RPMI7951 (cell line): ENCODE data around the gene RAB3D. TPM values are rescaled to one million over a fixed set of nuclear protein-coding genes. Genes with fewer than 3 reads are reported as not detected.

ENCODE experiments used
- DNase-seq: peaks from one replicate; pipeline ENCODE4 v3.0.0-alpha.2; 2012; ENCODE audit warnings: low read depth
- total RNA-seq: library from RNA; depleted of rRNA; stranded (reverse); fragments of >200 nt; shearing (Covaris generic); gene quantifications from 2 replicates; pipeline ENCODE4 v1.2.3, GENCODE V29; 2014; rRNA removed

Gene RAB3D
- total RNA-seq, 1 experiment from 2014 or later: 6.2 TPM

GRCh38 chr19:11296264-11296663, 43.2 kb downstream of the RAB3D start:
- no peak for DNase-seq

- DNase-seq: no peak
Observed at GRCh38 chr19:11295665-11296245, 43.7 kb downstream of the RAB3D start, which contains the start of gene TSPAN16. TSS of gene TSPAN16 (plus strand) at chr19:11296160. CDS start at chr19:11296298, 138 bp downstream.

GRCh38 chr19:11295180-11295579, 44.3 kb downstream of the RAB3D start:
- DNase-seq: no peak

GRCh38 chr19:11293433-11294389, 45.7 kb downstream of the RAB3D start:
- DNase-seq: peak; percentile 91

- no peak for DNase-seq
Observed at GRCh38 chr19:11291991-11292390, 47.5 kb downstream of the RAB3D start.

- DNase-seq: no peak
Observed at GRCh38 chr19:11291415-11291814, 48.0 kb downstream of the RAB3D start.

- DNase-seq: no peak
Observed at GRCh38 chr19:11290256-11290655, 49.2 kb downstream of the RAB3D start.

GRCh38 chr19:11288349-11288748, 51.1 kb downstream of the RAB3D start:
- DNase-seq: no peak

- DNase-seq: peak; percentile 42
Observed at GRCh38 chr19:11286312-11286974, 53.0 kb downstream of the RAB3D start.

- DNase-seq: no peak
Observed at GRCh38 chr19:11284515-11284914, 54.9 kb downstream of the RAB3D start.

- peak; percentile 50 for DNase-seq
Observed at GRCh38 chr19:11281356-11282049, 58.0 kb downstream of the RAB3D start.

GRCh38 chr19:11279505-11280236, 59.8 kb downstream of the RAB3D start:
- DNase-seq: peak; percentile 59

- DNase-seq: no peak
Observed at GRCh38 chr19:11278670-11279069, 60.8 kb downstream of the RAB3D start.

- DNase-seq: no peak
Observed at GRCh38 chr19:11274533-11275086, 64.8 kb downstream of the RAB3D start.

- DNase-seq: no peak
Observed at GRCh38 chr19:11273989-11274388, 65.5 kb downstream of the RAB3D start.

GRCh38 chr19:11273296-11273695, 66.2 kb downstream of the RAB3D start:
- no peak for DNase-seq

Other genes starting within 250 kb of the RAB3D start
- 57.7 and 85.1 TPM in 2 replicates for gene SPC24, start 183.9 kb downstream of the RAB3D start, total RNA-seq
- gene KANK2, start 142.1 kb downstream of the RAB3D start, total RNA-seq: 88.9 and 115 TPM in 2 replicates
- gene ANGPTL8, start 100.0 kb downstream of the RAB3D start, total RNA-seq: not detected in 2 replicates
- 2.5 and 3.2 TPM in 2 replicates for gene DOCK6, start 77.1 kb downstream of the RAB3D start, total RNA-seq
- not detected in 2 replicates for gene TSPAN16, start 43.5 kb downstream of the RAB3D start, total RNA-seq
- gene TMEM205, start 6.6 kb upstream of the RAB3D start, total RNA-seq: 211 and 255 TPM in 2 replicates
- gene CCDC159, start 6.9 kb upstream of the RAB3D start, total RNA-seq: 4.3 and 4.8 TPM in 2 replicates
- 14.1 and 17.3 TPM in 2 replicates for gene PLPPR2, start 15.8 kb upstream of the RAB3D start, total RNA-seq
- gene SWSAP1, start 35.0 kb upstream of the RAB3D start, total RNA-seq: 2.0 and 3.0 TPM in 2 replicates
- 21.2 and 22.9 TPM in 2 replicates for gene EPOR, start 44.7 kb upstream of the RAB3D start, total RNA-seq
- 3.3 and 4.2 TPM in 2 replicates for gene RGL3, start 79.7 kb upstream of the RAB3D start, total RNA-seq
- gene ODAD3, start 95.5 kb upstream of the RAB3D start, total RNA-seq: 2.3 and 3.1 TPM in 2 replicates
- 88.3 and 94.3 TPM in 2 replicates for gene PRKCSH, start 96.0 kb upstream of the RAB3D start, total RNA-seq
- not detected in 2 replicates for gene ELAVL3, start 141.4 kb upstream of the RAB3D start, total RNA-seq
- 5.9 and 6.0 TPM in 2 replicates for gene ZNF653, start 166.2 kb upstream of the RAB3D start, total RNA-seq
- gene ECSIT, start 189.5 kb upstream of the RAB3D start, total RNA-seq: 47.9 and 51.2 TPM in 2 replicates
- gene CNN1, start 199.2 kb upstream of the RAB3D start, total RNA-seq: 0.96 and 3.0 TPM in 2 replicates
- gene ELOF1, start 219.6 kb upstream of the RAB3D start, total RNA-seq: 62.6 and 108 TPM in 2 replicates
- gene ACP5, start 238.0 kb upstream of the RAB3D start, total RNA-seq: 1.7 and 2.1 TPM in 2 replicates